Hepatocyte (in vitro differentiated cells): ENCODE data around the gene C1orf167.

Experiments used
- CTCF ChIP-seq: fragments of 200-600 bp; sonication (generic); IDR thresholded peaks from 2 replicates; pipeline ENCODE4 v1.5.1; 2016; ENCODE audit warnings: antibody characterized with exemption, mild to moderate bottlenecking; ENCODE audit not compliant: poor library complexity
- EZH2 ChIP-seq: fragments of 200-600 bp; sonication (generic); IDR thresholded peaks from 2 replicates; pipeline ENCODE4 v1.6.1; 2016; ENCODE audit warnings: antibody characterized with exemption, mild to moderate bottlenecking, borderline replicate concordance

- TF ChIP-seq CTCF (no peak), EZH2 (no peak)
These were observed 28.3 kb downstream of the C1orf167 start for GRCh38 chr1:11790101-11790879.
